HCT116 (cell line): ENCODE measurements around the gene CYP2C19. TPM values are rescaled to one million over a fixed set of nuclear protein-coding genes. Genes with fewer than 3 reads are reported as not detected.

Source experiments
- ATAC-seq: fragments of 200-7000 bp; cut with Tn5 transposase; 2 replicates; pipeline ENCODE4 v1.9.1; 2020; ENCODE audit warnings: mild to moderate bottlenecking, moderate library complexity
- BruUV-seq: library from RNA; stranded (reverse); fragments of 400-500 nt; replicated peaks from 2 replicates; lab custom pipeline; 2021; lab: Mats Ljungman, UMichigan
- CTCF ChIA-PET: fragments of 300-600 bp; sonication (Branson Sonifier 250); formaldehyde crosslinking; loops from one replicate; lab custom pipeline; 2021; ENCODE audit warnings: antibody characterized with exemption; lab: Charles Lee
- POLR2A ChIA-PET: fragments of 300-600, 350-600 bp; sonication (Branson Sonifier 250); formaldehyde crosslinking; loops from one replicate; lab custom pipeline; 2021; ENCODE audit warnings: antibody characterized with exemption; lab: Charles Lee
- RAD21 ChIA-PET, 2 experiments: fragments of 300-600 bp; sonication (Branson Sonifier 250); formaldehyde crosslinking; loops; one replicate each; lab custom pipeline; 2023; ENCODE audit warnings: low total read pairs in 2 of 2; ENCODE audit not compliant: uncharacterized antibody in 2 of 2, unreplicated experiment in 2 of 2, low non-redundant PET in 1 of 2; lab: Charles Lee
- DNase-seq: peaks from one replicate; pipeline ENCODE4 v3.0.0-alpha.2; 2010; ENCODE audit warnings: low read depth, low spot score
- H2AFZ ChIP-seq: fragments of 200-600 bp; shearing (Covaris generic), sonication (generic); 2 replicates; pipeline ENCODE4 v1.6.1; 2017; ENCODE audit warnings: low read depth, mixed run types, mixed read lengths, antibody characterized with exemption, low read length; ENCODE audit not compliant: poor library complexity, severe bottlenecking
- H3K27ac ChIP-seq: 2 replicates; pipeline ENCODE4 v1.5.1; 2012; ENCODE audit warnings: low read depth, low read length
- H3K27me3 ChIP-seq: fragments of 200-600 bp; sonication (generic); 2 replicates; pipeline ENCODE4 v1.6.1; 2016; ENCODE audit warnings: mixed run types, low read length, mixed read lengths; ENCODE audit not compliant: insufficient read depth
- H3K36me3 ChIP-seq, 2 experiments: fragments of 200-500 bp in 1 of 2; fragments of 200-600 bp in 1 of 2; sonication (Bioruptor generic) in 1 of 2; sonication (generic) in 1 of 2; 2 replicates each; pipeline versions ENCODE4 v1.5.1 to v1.6.1; 2014 to 2016; ENCODE audit warnings: low read length in 2 of 2, inconsistent platforms in 1 of 2, mixed read lengths in 1 of 2, mixed run types in 1 of 2; ENCODE audit not compliant: insufficient read depth in 2 of 2, control insufficient read depth in 1 of 2
- H3K4me1 ChIP-seq, 2 experiments: fragments of 200-600 bp in 1 of 2; sonication (generic) in 1 of 2; 2 replicates each; pipeline versions ENCODE4 v1.5.1 to v1.6.1; 2012 to 2017; ENCODE audit warnings: low read length in 2 of 2, inconsistent platforms in 1 of 2, mild to moderate bottlenecking in 1 of 2, mixed read lengths in 1 of 2, mixed run types in 1 of 2, moderate library complexity in 1 of 2; ENCODE audit not compliant: insufficient read depth in 2 of 2, control insufficient read depth in 1 of 2
- H3K4me2 ChIP-seq: fragments of 200-600 bp; sonication (generic); 2 replicates; pipeline ENCODE4 v1.6.1; 2017; ENCODE audit warnings: mixed run types, low read length, mixed read lengths
- H3K4me3 ChIP-seq, 2 experiments: fragments of 200-600 bp in 1 of 2; sonication (generic) in 1 of 2; replicated peaks in 1 of 2; 2 replicates each; pipeline ENCODE4 v1.5.1; 2011 to 2016; ENCODE audit warnings: low read length in 2 of 2, control low read depth in 1 of 2, low read depth in 1 of 2, mild to moderate bottlenecking in 1 of 2, mixed read lengths in 1 of 2, mixed run types in 1 of 2
- H3K79me2 ChIP-seq: fragments of 200-600 bp; sonication (generic); 2 replicates; pipeline ENCODE4 v1.6.1; 2017; ENCODE audit warnings: mild to moderate bottlenecking, mixed run types, low read length, moderate library complexity, mixed read lengths; ENCODE audit not compliant: insufficient read depth
- H3K9ac ChIP-seq: fragments of 200-600 bp; sonication (generic); 2 replicates; pipeline ENCODE4 v1.6.1; 2016; ENCODE audit warnings: low read length, mixed read lengths
- H3K9me2 ChIP-seq: fragments of 200-600 bp; sonication (generic), shearing (Covaris generic); 2 replicates; pipeline ENCODE4 v1.6.1; 2017; ENCODE audit warnings: mixed run types, mild to moderate bottlenecking, moderate library complexity; ENCODE audit not compliant: insufficient read depth
- H3K9me3 ChIP-seq, 2 experiments: fragments of 200-500 bp in 1 of 2; fragments of 200-600 bp in 1 of 2; sonication (Bioruptor generic) in 1 of 2; sonication (generic) in 1 of 2; 2 replicates each; pipeline ENCODE4 v1.6.1; 2014 to 2017; ENCODE audit warnings: low read length in 2 of 2, mixed read lengths in 2 of 2, inconsistent platforms in 1 of 2, low read depth in 1 of 2, mild to moderate bottlenecking in 1 of 2, mixed run types in 1 of 2, moderate library complexity in 1 of 2; ENCODE audit not compliant: control insufficient read depth in 1 of 2, insufficient read depth in 1 of 2
- H4K20me1 ChIP-seq: fragments of 200-600 bp; sonication (generic), shearing (Covaris generic); 2 replicates; pipeline ENCODE4 v1.6.1; 2017; ENCODE audit warnings: mixed run types, mild to moderate bottlenecking, moderate library complexity; ENCODE audit not compliant: insufficient read depth
- CEBPB ChIP-seq: IDR thresholded peaks from 2 replicates; pipeline ENCODE4 v1.6.1; 2012; ENCODE audit warnings: low read depth
- EGR1 ChIP-seq: IDR thresholded peaks from 2 replicates; pipeline ENCODE4 v1.6.1; 2012; ENCODE audit warnings: low read depth
- EZH2 ChIP-seq: fragments of 200-600 bp; sonication (generic); IDR thresholded peaks from 2 replicates; pipeline ENCODE4 v1.6.1; 2017; ENCODE audit warnings: antibody characterized with exemption, mixed run types
- SIN3A ChIP-seq: IDR thresholded peaks from 2 replicates; pipeline ENCODE4 v1.6.1; 2012; ENCODE audit warnings: low read depth
- SP1 ChIP-seq: IDR thresholded peaks from 2 replicates; pipeline ENCODE4 v1.6.1; 2012; ENCODE audit warnings: low read depth
- TCF7L2 ChIP-seq: IDR thresholded peaks from 2 replicates; pipeline ENCODE4 v1.7.0; 2011; ENCODE audit warnings: borderline replicate concordance, inconsistent platforms; ENCODE audit not compliant: insufficient read depth, insufficient read length; ENCODE audit errors: extremely low read depth
- ZFX ChIP-seq: fragments of 450-650 bp; IDR thresholded peaks from 2 replicates; pipeline ENCODE4 v1.6.1; 2017
- intact Hi-C: fragments of 100-400 bp; cut with micrococcal nuclease; formaldehyde crosslinking; loops from 2 replicates; pipeline ENCODE4 v1.10.0; 2022
- total RNA-seq: library from RNA; stranded (reverse); gene quantifications from one replicate; pipeline ENCODE4 v1.2.1, GENCODE V29; 2021; ENCODE audit not compliant: unreplicated experiment
- TF ChIP-seq, protein P1 (sequence below): IDR thresholded peaks from 2 replicates; pipeline ENCODE4 v1.6.1; 2011; ENCODE audit warnings: mild to moderate bottlenecking, low read length, moderate library complexity; ENCODE audit not compliant: insufficient replicate concordance; ENCODE audit errors: extremely low read depth
- TF ChIP-seq, protein P2 (sequence below), 3 experiments: fragments of 200-600 bp in 1 of 3; sonication (generic) in 1 of 3; IDR thresholded peaks in 2 of 3; conservative IDR thresholded peaks in 1 of 3; 2 replicates each; pipeline ENCODE4 v1.5.1; 2012 to 2017; ENCODE audit warnings: low read depth in 2 of 3, low read length in 2 of 3, antibody characterized with exemption in 1 of 3, borderline replicate concordance in 1 of 3, control low read depth in 1 of 3, mild to moderate bottlenecking in 1 of 3, mixed read lengths in 1 of 3, mixed run types in 1 of 3, moderate library complexity in 1 of 3; ENCODE audit not compliant: insufficient read depth in 1 of 3
- TF ChIP-seq, protein P3 (sequence below): IDR thresholded peaks from 2 replicates; pipeline ENCODE4 v1.6.1; 2012
- TF ChIP-seq, protein P4 (sequence below): IDR thresholded peaks from 2 replicates; pipeline ENCODE4 v1.6.1; 2012

Gene CYP2C19
- total RNA-seq, 1 experiment from 2014 or later: not detected

- ChIA-PET POLR2A (no interaction called here), CTCF (no interaction called here), RAD21 (no interaction called here)
- H3K4me2 ChIP-seq: no peak overlapping the region
- H3K79me2 ChIP-seq: no peaks in the 10 kb centered on the region
- H3K27ac ChIP-seq: no peak overlapping the region
- no peak overlapping the region for H3K4me3 ChIP-seq
- H3K9ac ChIP-seq: no peak overlapping the region
- H2AFZ ChIP-seq: no peak overlapping the region
- no peak for ATAC-seq
- no peaks in the 10 kb centered on the region for H3K36me3 ChIP-seq
- TF ChIP-seq CEBPB (no peak), SP1 (no peak)
- TF ChIP-seq, protein P1, sequence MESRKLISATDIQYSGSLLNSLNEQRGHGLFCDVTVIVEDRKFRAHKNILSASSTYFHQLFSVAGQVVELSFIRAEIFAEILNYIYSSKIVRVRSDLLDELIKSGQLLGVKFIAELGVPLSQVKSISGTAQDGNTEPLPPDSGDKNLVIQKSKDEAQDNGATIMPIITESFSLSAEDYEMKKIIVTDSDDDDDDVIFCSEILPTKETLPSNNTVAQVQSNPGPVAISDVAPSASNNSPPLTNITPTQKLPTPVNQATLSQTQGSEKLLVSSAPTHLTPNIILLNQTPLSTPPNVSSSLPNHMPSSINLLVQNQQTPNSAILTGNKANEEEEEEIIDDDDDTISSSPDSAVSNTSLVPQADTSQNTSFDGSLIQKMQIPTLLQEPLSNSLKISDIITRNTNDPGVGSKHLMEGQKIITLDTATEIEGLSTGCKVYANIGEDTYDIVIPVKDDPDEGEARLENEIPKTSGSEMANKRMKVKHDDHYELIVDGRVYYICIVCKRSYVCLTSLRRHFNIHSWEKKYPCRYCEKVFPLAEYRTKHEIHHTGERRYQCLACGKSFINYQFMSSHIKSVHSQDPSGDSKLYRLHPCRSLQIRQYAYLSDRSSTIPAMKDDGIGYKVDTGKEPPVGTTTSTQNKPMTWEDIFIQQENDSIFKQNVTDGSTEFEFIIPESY: no peak
- TF ChIP-seq, protein P2, sequence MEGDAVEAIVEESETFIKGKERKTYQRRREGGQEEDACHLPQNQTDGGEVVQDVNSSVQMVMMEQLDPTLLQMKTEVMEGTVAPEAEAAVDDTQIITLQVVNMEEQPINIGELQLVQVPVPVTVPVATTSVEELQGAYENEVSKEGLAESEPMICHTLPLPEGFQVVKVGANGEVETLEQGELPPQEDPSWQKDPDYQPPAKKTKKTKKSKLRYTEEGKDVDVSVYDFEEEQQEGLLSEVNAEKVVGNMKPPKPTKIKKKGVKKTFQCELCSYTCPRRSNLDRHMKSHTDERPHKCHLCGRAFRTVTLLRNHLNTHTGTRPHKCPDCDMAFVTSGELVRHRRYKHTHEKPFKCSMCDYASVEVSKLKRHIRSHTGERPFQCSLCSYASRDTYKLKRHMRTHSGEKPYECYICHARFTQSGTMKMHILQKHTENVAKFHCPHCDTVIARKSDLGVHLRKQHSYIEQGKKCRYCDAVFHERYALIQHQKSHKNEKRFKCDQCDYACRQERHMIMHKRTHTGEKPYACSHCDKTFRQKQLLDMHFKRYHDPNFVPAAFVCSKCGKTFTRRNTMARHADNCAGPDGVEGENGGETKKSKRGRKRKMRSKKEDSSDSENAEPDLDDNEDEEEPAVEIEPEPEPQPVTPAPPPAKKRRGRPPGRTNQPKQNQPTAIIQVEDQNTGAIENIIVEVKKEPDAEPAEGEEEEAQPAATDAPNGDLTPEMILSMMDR (IDR thresholded peaks at IDR 0.05 in 2 of 3, conservative IDR thresholded peaks at IDR 0.05 in 1 of 3; ENCODE audit: borderline replicate concordance in 1 of 3, insufficient read depth in 1 of 3, low read depth in 2 of 3, low read length in 2 of 3): no peak
- H3K9me2 ChIP-seq: no peaks in the 10 kb centered on the region
- DNase-seq: no peak
- no peaks in the 10 kb centered on the region for H3K27me3 ChIP-seq
- no TSS peak for BruUV-seq
- no peaks in the 10 kb centered on the region for H4K20me1 ChIP-seq
- H3K9me3 ChIP-seq: no peaks in the 10 kb centered on the region
- no peaks in the 10 kb centered on the region for H3K4me1 ChIP-seq
- intact Hi-C loops: no loop called here
These were observed 116.2 kb downstream of the CYP2C19 start for GRCh38 chr10:94878649-94879048.

DNA sequence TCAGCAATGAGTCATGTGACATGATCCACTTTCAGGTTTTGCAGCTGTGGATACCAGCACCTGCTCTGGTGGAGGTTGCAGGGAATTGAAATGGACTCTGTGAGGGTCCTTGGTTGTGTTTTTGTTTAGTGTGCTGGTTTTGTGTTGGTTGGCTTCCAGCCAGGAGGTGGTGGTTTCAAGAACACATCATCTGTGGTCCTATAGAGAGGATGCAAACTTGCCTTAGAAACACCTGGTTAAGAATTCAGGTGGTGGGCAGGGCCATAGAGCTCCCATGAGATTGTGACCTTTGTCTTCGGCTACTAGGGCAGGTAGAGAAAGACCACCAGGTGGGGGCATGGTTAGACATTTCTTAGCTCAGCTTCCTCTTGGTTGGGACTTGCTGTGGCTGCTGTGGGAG lies 116.7 kb downstream of the CYP2C19 start:
- POLR2A ChIA-PET: no interaction called here
- TF ChIP-seq, protein P1: no peak
- TF ChIP-seq, protein P3, sequence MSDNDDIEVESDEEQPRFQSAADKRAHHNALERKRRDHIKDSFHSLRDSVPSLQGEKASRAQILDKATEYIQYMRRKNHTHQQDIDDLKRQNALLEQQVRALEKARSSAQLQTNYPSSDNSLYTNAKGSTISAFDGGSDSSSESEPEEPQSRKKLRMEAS: no peak
- TF ChIP-seq SIN3A (no peak), ZFX (no peak), EZH2 (no peak), EGR1 (no peak), TCF7L2 (no peak)
- TF ChIP-seq, protein P4, sequence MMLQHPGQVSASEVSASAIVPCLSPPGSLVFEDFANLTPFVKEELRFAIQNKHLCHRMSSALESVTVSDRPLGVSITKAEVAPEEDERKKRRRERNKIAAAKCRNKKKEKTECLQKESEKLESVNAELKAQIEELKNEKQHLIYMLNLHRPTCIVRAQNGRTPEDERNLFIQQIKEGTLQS: no peak

More for the DNA sequence above, 116.7 kb downstream of the CYP2C19 start:
- Histone ChIP-seq H3K79me2 (no peaks in the 10 kb centered on the region), H2AFZ (no peak overlapping the region), H3K9me2 (no peaks in the 10 kb centered on the region), H4K20me1 (no peaks in the 10 kb centered on the region), H3K9me3 (no peaks in the 10 kb centered on the region), H3K4me2 (no peak overlapping the region), H3K4me3 (no peak overlapping the region), H3K27me3 (0 out of 2 replicates have a peak, but pooled peaks cover 2% of the 10 kb centered on the region), H3K27ac (no peak overlapping the region), H3K4me1 (no peaks in the 10 kb centered on the region), H3K36me3 (no peaks in the 10 kb centered on the region), H3K9ac (no peak overlapping the region)
- intact Hi-C loops: no loop called here
- no TSS peak for BruUV-seq
- DNase-seq (no peak), ATAC-seq (no peak)
- ChIA-PET RAD21 (no interaction called here), CTCF (no interaction called here)
